IPS-20b (cell line): ENCODE measurements around the gene MAP1LC3A.

ENCODE experiments used
- H3K27ac ChIP-seq: one replicate; pipeline ENCODE4 v1.5.1; 2013; ENCODE audit warnings: low read length
- H3K27me3 ChIP-seq: 2 replicates; pipeline ENCODE4 v1.6.1; 2013; ENCODE audit warnings: mild to moderate bottlenecking, low read length, inconsistent platforms; ENCODE audit not compliant: insufficient read depth
- H3K36me3 ChIP-seq: 2 replicates; pipeline ENCODE4 v1.6.1; 2013; ENCODE audit warnings: low read depth, mild to moderate bottlenecking, inconsistent platforms, low read length, moderate library complexity; ENCODE audit not compliant: insufficient read depth
- H3K4me1 ChIP-seq: 2 replicates; pipeline ENCODE4 v1.6.1; 2013; ENCODE audit warnings: mild to moderate bottlenecking, control low read depth, inconsistent platforms, low read length, moderate library complexity; ENCODE audit not compliant: insufficient read depth
- H3K4me3 ChIP-seq: 2 replicates; pipeline ENCODE4 v1.5.1; 2013; ENCODE audit warnings: mild to moderate bottlenecking, low read length, inconsistent platforms
- H3K9ac ChIP-seq: 2 replicates; pipeline ENCODE4 v1.6.1; 2013; ENCODE audit warnings: low read depth, mild to moderate bottlenecking, inconsistent platforms, low read length, moderate library complexity
- H3K9me3 ChIP-seq: 2 replicates; pipeline ENCODE4 v1.6.1; 2013; ENCODE audit warnings: mild to moderate bottlenecking, low read depth, low read length, inconsistent platforms; ENCODE audit not compliant: insufficient read depth

MAP1LC3A gene

GRCh38 chr20:34579979-34580940, 21.7 kb downstream of the MAP1LC3A start:
- no peak overlapping the region for H3K9ac ChIP-seq
- H3K27ac ChIP-seq = no peak overlapping the region
- H3K9me3 ChIP-seq = no peaks in the 10 kb centered on the region
- no peaks in the 10 kb centered on the region for H3K27me3 ChIP-seq
- H3K4me1 ChIP-seq = no peaks in the 10 kb centered on the region
- H3K36me3 ChIP-seq = peaks cover 10% of the 10 kb centered on the region
- H3K4me3 ChIP-seq = no peak overlapping the region

- Histone ChIP-seq H3K4me1 (no peaks in the 10 kb centered on the region), H3K27me3 (no peaks in the 10 kb centered on the region)
Observed at GRCh38 chr20:34581341-34582184, 23.0 kb downstream of the MAP1LC3A start.

GRCh38 chr20:34582221-34582620, 23.7 kb downstream of the MAP1LC3A start:
- Histone ChIP-seq H3K4me3 (no peak overlapping the region), H3K36me3 (peaks cover 14% of the 10 kb centered on the region), H3K27me3 (no peaks in the 10 kb centered on the region), H3K9ac (no peak overlapping the region), H3K4me1 (no peaks in the 10 kb centered on the region), H3K27ac (no peak overlapping the region), H3K9me3 (no peaks in the 10 kb centered on the region)

More at GRCh38 chr20:34581341-34582184, 23.0 kb downstream of the MAP1LC3A start:
- Histone ChIP-seq H3K36me3 (peaks cover 14% of the 10 kb centered on the region), H3K9ac (no peak overlapping the region), H3K4me3 (no peak overlapping the region), H3K27ac (no peak overlapping the region), H3K9me3 (no peaks in the 10 kb centered on the region)

- Histone ChIP-seq H3K9ac (no peak overlapping the region), H3K27ac (no peak overlapping the region), H3K4me1 (no peaks in the 10 kb centered on the region), H3K4me3 (no peak overlapping the region), H3K36me3 (peaks cover 17% of the 10 kb centered on the region), H3K9me3 (no peaks in the 10 kb centered on the region), H3K27me3 (no peaks in the 10 kb centered on the region)
Observed at GRCh38 chr20:34582911-34583310, 24.4 kb downstream of the MAP1LC3A start.

- H3K9me3 ChIP-seq = no peaks in the 10 kb centered on the region
- peaks cover 17% of the 10 kb centered on the region for H3K36me3 ChIP-seq
- H3K27ac ChIP-seq = no peak overlapping the region
- H3K4me1 ChIP-seq = no peaks in the 10 kb centered on the region
- no peak overlapping the region for H3K9ac ChIP-seq
- H3K27me3 ChIP-seq = no peaks in the 10 kb centered on the region
- H3K4me3 ChIP-seq = no peak overlapping the region
Observed at GRCh38 chr20:34583544-34583943, 25.0 kb downstream of the MAP1LC3A start.

- Histone ChIP-seq H3K4me3 (no peak overlapping the region), H3K9me3 (no peaks in the 10 kb centered on the region), H3K36me3 (peaks cover 17% of the 10 kb centered on the region), H3K9ac (no peak overlapping the region), H3K4me1 (no peaks in the 10 kb centered on the region), H3K27ac (no peak overlapping the region), H3K27me3 (no peaks in the 10 kb centered on the region)
Observed at GRCh38 chr20:34585019-34585418, 26.5 kb downstream of the MAP1LC3A start.

GRCh38 chr20:34586488-34587163, 28.1 kb downstream of the MAP1LC3A start:
- Histone ChIP-seq H3K27me3 (no peaks in the 10 kb centered on the region), H3K4me3 (no peak overlapping the region), H3K36me3 (peaks cover 8% of the 10 kb centered on the region; the same call in 1 of the 2 replicates), H3K9me3 (no peaks in the 10 kb centered on the region), H3K27ac (no peak overlapping the region), H3K9ac (no peak overlapping the region), H3K4me1 (no peaks in the 10 kb centered on the region)

GRCh38 chr20:34595377-34596184, 37.1 kb downstream of the MAP1LC3A start:
- no peak overlapping the region for H3K9ac ChIP-seq
- H3K9me3 ChIP-seq = no peaks in the 10 kb centered on the region
- no peaks in the 10 kb centered on the region for H3K4me1 ChIP-seq
- H3K4me3 ChIP-seq = no peak overlapping the region
- no peaks in the 10 kb centered on the region for H3K36me3 ChIP-seq
- H3K27ac ChIP-seq = no peak overlapping the region
- no peaks in the 10 kb centered on the region for H3K27me3 ChIP-seq

GRCh38 chr20:34600892-34601653, 42.6 kb downstream of the MAP1LC3A start:
- no peaks in the 10 kb centered on the region for H3K36me3 ChIP-seq
- no peaks in the 10 kb centered on the region for H3K27me3 ChIP-seq
- no peak overlapping the region for H3K4me3 ChIP-seq
- no peaks in the 10 kb centered on the region for H3K9me3 ChIP-seq
- H3K9ac ChIP-seq = no peak overlapping the region
- no peaks in the 10 kb centered on the region for H3K4me1 ChIP-seq
- no peak overlapping the region for H3K27ac ChIP-seq

GRCh38 chr20:34604980-34605788, 46.7 kb downstream of the MAP1LC3A start:
- Histone ChIP-seq H3K9ac (no peak overlapping the region), H3K4me3 (no peak overlapping the region), H3K36me3 (no peaks in the 10 kb centered on the region), H3K9me3 (no peaks in the 10 kb centered on the region), H3K4me1 (no peaks in the 10 kb centered on the region), H3K27me3 (no peaks in the 10 kb centered on the region), H3K27ac (no peak overlapping the region)
